Measurements from ENCODE around the gene CNTN1. TPM values are rescaled to one million over a fixed set of nuclear protein-coding genes. Genes with fewer than 3 reads are reported as not detected.

Gene CNTN1
- total RNA-seq, 2 donors from 2014 or later: 1.3 to 3.1 TPM

DNA sequence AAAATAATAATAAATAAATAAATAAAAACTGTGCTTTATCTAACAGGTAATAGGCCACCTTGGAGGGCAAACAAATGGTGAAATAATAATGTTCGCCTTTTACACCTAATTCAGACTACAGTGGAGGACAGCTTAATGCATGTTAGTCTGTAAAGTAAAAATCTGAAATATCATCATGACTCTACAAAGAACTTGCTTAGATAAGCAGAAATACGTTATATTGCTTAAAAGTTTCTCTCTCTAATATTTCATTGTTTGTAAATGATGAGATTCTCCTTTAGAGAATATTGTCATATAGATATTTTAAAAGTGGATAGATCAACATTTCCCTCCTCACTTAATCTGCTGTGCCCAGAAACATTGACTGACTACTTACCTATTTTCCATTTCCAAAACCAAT, 397.2 kb downstream of the CNTN1 start:
- TF ChIP-seq, protein P1, sequence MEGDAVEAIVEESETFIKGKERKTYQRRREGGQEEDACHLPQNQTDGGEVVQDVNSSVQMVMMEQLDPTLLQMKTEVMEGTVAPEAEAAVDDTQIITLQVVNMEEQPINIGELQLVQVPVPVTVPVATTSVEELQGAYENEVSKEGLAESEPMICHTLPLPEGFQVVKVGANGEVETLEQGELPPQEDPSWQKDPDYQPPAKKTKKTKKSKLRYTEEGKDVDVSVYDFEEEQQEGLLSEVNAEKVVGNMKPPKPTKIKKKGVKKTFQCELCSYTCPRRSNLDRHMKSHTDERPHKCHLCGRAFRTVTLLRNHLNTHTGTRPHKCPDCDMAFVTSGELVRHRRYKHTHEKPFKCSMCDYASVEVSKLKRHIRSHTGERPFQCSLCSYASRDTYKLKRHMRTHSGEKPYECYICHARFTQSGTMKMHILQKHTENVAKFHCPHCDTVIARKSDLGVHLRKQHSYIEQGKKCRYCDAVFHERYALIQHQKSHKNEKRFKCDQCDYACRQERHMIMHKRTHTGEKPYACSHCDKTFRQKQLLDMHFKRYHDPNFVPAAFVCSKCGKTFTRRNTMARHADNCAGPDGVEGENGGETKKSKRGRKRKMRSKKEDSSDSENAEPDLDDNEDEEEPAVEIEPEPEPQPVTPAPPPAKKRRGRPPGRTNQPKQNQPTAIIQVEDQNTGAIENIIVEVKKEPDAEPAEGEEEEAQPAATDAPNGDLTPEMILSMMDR (IDR thresholded peaks at IDR 0.05): no peak
- no peak for TF ChIP-seq POLR2A (IDR thresholded peaks at IDR 0.05)
- ATAC-seq (no peak), DNase-seq (no peak)
- Histone ChIP-seq H3K9me3 (no peaks in the 10 kb centered on the region), H3K27me3 (no peaks in the 10 kb centered on the region), H3K27ac (no peak overlapping the region), H3K4me1 (no peaks in the 10 kb centered on the region), H3K4me3 (no peak overlapping the region), H3K36me3 (replicated peaks in 1 of 2; ENCODE audit: insufficient read depth in 1 of 2, low read depth in 2 of 2) (no peaks in the 10 kb centered on the region)
- WGBS, 2 donors: 49 to 58% methylated on average over 2 of the region's 2 CpGs
- intact Hi-C loops (cut with DNase I): no loop called here

DNA sequence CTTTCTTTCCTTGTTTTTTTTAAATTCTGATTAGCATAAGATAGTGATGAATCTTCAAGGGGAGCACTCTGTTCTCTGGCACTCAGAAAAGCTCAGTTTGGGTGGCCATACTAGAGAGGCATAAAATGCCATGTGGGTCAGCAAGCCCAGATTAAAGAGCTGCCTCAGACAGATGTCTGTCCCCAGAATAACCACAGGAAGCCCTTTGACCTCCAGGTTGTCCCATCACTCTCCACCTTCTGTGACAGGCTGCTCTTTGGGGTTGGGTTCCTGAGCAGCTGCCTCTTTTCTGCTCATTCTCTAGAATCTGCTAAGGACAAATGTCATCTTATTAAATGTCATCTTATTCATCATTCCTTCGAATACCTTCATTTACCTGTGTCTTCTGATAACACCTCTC, 399.9 kb downstream of the CNTN1 start:
- Histone ChIP-seq H3K27me3 (no peaks in the 10 kb centered on the region), H3K36me3 (replicated peaks in 1 of 2; ENCODE audit: insufficient read depth in 1 of 2, low read depth in 2 of 2) (no peaks in the 10 kb centered on the region)

DNA sequence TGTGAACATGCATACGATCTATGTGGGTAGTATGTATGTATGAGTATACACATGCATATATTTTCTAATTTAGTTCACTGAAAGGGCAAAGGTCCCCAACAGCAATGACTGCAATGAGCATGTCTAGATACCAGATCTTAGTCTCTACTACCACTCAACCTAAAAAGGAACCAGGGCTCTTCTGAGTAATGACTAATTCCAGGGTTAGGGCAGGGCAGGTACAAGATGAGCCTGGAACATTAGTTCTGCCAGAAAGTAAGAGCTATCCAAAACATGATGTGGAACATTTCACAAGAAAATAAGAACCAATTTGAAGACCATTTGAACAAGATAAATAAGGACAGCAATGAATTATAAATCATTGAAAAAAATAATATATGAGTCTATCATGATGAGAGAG, 404.6 kb downstream of the CNTN1 start:
- no peak overlapping the region for H3K4me3 ChIP-seq
- 50 to 57% methylated on average over 1 of the region's 1 CpG for WGBS, 2 donors
- intact Hi-C loops (cut with DNase I): no loop called here
- no peaks in the 10 kb centered on the region for H3K9me3 ChIP-seq
- H3K27me3 ChIP-seq: no peaks in the 10 kb centered on the region
- H3K36me3 ChIP-seq (replicated peaks in 1 of 2; ENCODE audit: insufficient read depth in 1 of 2, low read depth in 2 of 2): no peaks in the 10 kb centered on the region
- H3K4me1 ChIP-seq: no peaks in the 10 kb centered on the region
- TF ChIP-seq POLR2A (IDR thresholded peaks at IDR 0.05): no peak
- TF ChIP-seq, protein P1 (IDR thresholded peaks at IDR 0.05): no peak
- DNase-seq (no peak), ATAC-seq (no peak)
- no peak overlapping the region for H3K27ac ChIP-seq

More for the DNA sequence above, 399.9 kb downstream of the CNTN1 start:
- Histone ChIP-seq H3K9me3 (no peaks in the 10 kb centered on the region), H3K4me1 (no peaks in the 10 kb centered on the region), H3K27ac (no peak overlapping the region), H3K4me3 (no peak overlapping the region)
- no peak for TF ChIP-seq POLR2A (IDR thresholded peaks at IDR 0.05)
- TF ChIP-seq, protein P1 (IDR thresholded peaks at IDR 0.05): no peak
- 36 to 65% methylated on average over 1 of the region's 1 CpG for WGBS, 2 donors
- intact Hi-C loops (cut with DNase I): no loop called here
- ATAC-seq (no peak), DNase-seq (no peak)

DNA sequence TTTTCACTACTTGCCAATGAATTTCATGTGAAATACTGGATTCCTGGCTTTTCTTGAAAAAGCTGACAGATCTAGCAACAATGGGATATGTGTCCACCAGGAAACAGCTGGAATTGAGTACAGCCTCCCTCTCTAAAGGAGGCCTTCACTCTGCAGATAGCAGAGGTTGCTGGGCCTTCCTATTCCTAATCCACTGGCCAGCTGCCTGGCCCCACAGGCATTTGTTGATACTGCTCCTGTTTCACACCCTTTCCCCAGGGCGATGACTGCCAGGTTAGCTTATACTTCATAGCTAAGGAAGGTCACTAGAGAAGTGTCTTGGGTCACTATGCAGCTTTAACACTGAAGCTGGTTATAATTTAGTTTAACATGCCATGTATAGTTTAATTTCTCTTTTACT, 408.3 kb downstream of the CNTN1 start:
- WGBS, 2 donors: 53 to 57% methylated on average over 1 of the region's 1 CpG
- Histone ChIP-seq H3K27ac (no peak overlapping the region), H3K27me3 (no peaks in the 10 kb centered on the region), H3K4me1 (no peaks in the 10 kb centered on the region), H3K4me3 (no peak overlapping the region), H3K9me3 (no peaks in the 10 kb centered on the region), H3K36me3 (replicated peaks in 1 of 2; ENCODE audit: insufficient read depth in 1 of 2, low read depth in 2 of 2) (no peaks in the 10 kb centered on the region)
- TF ChIP-seq, protein P1 (IDR thresholded peaks at IDR 0.05): no peak
- ATAC-seq (no peak), DNase-seq (no peak)
- intact Hi-C loops (cut with DNase I): no loop called here

DNA sequence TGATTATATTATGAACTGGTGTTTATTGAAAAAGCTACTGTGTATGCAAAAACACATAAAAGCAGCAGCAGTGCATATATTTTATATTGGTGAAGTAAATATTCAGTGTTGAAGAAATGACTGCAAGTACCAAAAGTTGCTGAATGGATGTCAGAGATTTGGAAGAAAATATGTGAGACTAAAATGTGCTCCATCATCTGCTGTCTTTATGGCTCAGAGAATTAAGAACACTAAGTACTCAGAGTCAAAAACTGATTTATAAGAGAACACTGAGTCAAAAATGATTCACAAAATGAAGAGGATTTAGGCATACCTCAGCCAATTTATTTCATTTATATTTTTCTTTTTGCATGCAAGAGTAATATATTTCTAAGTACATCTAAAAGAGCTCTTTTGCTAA, 409.6 kb downstream of the CNTN1 start:
- Histone ChIP-seq H3K4me1 (no peaks in the 10 kb centered on the region), H3K27ac (no peak overlapping the region), H3K36me3 (replicated peaks in 1 of 2; ENCODE audit: insufficient read depth in 1 of 2, low read depth in 2 of 2) (no peaks in the 10 kb centered on the region), H3K4me3 (no peak overlapping the region), H3K9me3 (no peaks in the 10 kb centered on the region), H3K27me3 (no peaks in the 10 kb centered on the region)
- ATAC-seq: no peak
- TF ChIP-seq, protein P1 (IDR thresholded peaks at IDR 0.05): no peak
- no peak for TF ChIP-seq POLR2A (IDR thresholded peaks at IDR 0.05)
- DNase-seq: no peak
- intact Hi-C loops (cut with DNase I): no loop called here
